K562 (cell line): ENCODE measurements around the gene CLTB. TPM values are rescaled to one million over a fixed set of nuclear protein-coding genes. Genes with fewer than 3 reads are reported as not detected.

Experiments
- ATAC-seq: fragments of 200-7000 bp; cut with Tn5 transposase; 3 replicates; pipeline ENCODE4 v1.9.1; 2020; ENCODE audit warnings: moderate library complexity
- BruUV-seq: library from RNA; stranded (reverse); fragments of 400-500 nt; replicated peaks from 2 replicates; lab custom pipeline; 2021; lab: Mats Ljungman, UMichigan
- CTCF ChIA-PET: fragments of 300-600 bp; formaldehyde crosslinking; extraction: SDS; loops from one replicate; lab custom pipeline; 2021; ENCODE audit warnings: low intra/inter-chr PET ratio; lab: Yijun Ruan, JAX
- POLR2A ChIA-PET: fragments of 300-600, 350-650 bp; sonication (Branson Sonifier 250); formaldehyde crosslinking; extraction: SDS; loops from one replicate; lab custom pipeline; 2021; ENCODE audit warnings: antibody characterized with exemption, inconsistent platforms; lab: Yijun Ruan, JAX
- DNase-seq, 4 experiments: peaks; one replicate each; pipeline versions ENCODE4 v3.0.0 to v3.0.0-alpha.2; 2011 to 2018; ENCODE audit warnings: low spot score in 3 of 4, mixed read lengths in 3 of 4; ENCODE audit errors: extremely low read depth in 1 of 4
- FAIRE-seq: peaks from 2 replicates; lab custom pipeline; 2011; peaks lifted over from hg19 to GRCh38; lab: Jason Lieb, UNC
- H2AFZ ChIP-seq: 2 replicates; pipeline ENCODE4 v1.6.0; 2011; ENCODE audit warnings: low read depth, low read length, control low read depth, inconsistent platforms
- H3K27ac ChIP-seq: fragments of 200-600 bp; 3 replicates; pipeline ENCODE4 v1.8.0; 2011; ENCODE audit warnings: low read depth, mild to moderate bottlenecking, control low read depth, inconsistent platforms, low read length, moderate library complexity, mixed read lengths; ENCODE audit errors: extremely low read depth
- H3K27me3 ChIP-seq, 2 experiments: fragments of 300-600 bp in 1 of 2; 2 replicates in 1 of 2; 3 replicates in 1 of 2; pipeline versions ENCODE4 v1.6.0 to v1.8.0; 2011; ENCODE audit warnings: inconsistent platforms in 2 of 2, low read length in 2 of 2, mild to moderate bottlenecking in 1 of 2, mixed read lengths in 1 of 2, moderate library complexity in 1 of 2; ENCODE audit not compliant: control insufficient read depth in 2 of 2, insufficient read depth in 2 of 2
- H3K36me3 ChIP-seq: fragments of 300-600 bp; 3 replicates; pipeline ENCODE4 v1.8.0; 2011; ENCODE audit warnings: mild to moderate bottlenecking, low read length, inconsistent platforms; ENCODE audit not compliant: control insufficient read depth, insufficient read depth
- H3K4me1 ChIP-seq, 2 experiments: fragments of 200-600 bp in 1 of 2; replicated peaks in 1 of 2; 2 replicates in 1 of 2; 3 replicates in 1 of 2; pipeline versions ENCODE4 v1.5.1 to v1.8.0; 2011; ENCODE audit warnings: inconsistent platforms in 2 of 2, low read length in 2 of 2, mild to moderate bottlenecking in 1 of 2, mixed read lengths in 1 of 2, moderate library complexity in 1 of 2; ENCODE audit not compliant: control insufficient read depth in 2 of 2, insufficient read depth in 2 of 2
- H3K4me2 ChIP-seq: 2 replicates; pipeline ENCODE4 v1.6.1; 2011; ENCODE audit warnings: low read length, control low read depth, inconsistent platforms, mixed read lengths; ENCODE audit not compliant: insufficient read depth
- H3K4me3 ChIP-seq: fragments of 200-600 bp; sonication (generic), shearing (Covaris generic); 2 replicates; pipeline ENCODE4 v1.5.1; 2016; ENCODE audit warnings: control low read depth, inconsistent platforms
- H3K79me2 ChIP-seq: fragments of 200-600 bp; 3 replicates; pipeline ENCODE4 v1.8.0; 2011; ENCODE audit warnings: low read length, inconsistent platforms; ENCODE audit not compliant: control insufficient read depth, insufficient read depth
- H3K9ac ChIP-seq, 2 experiments: 2 replicates each; pipeline versions ENCODE4 v1.6.0 to v1.6.1; 2011; ENCODE audit warnings: low read depth in 2 of 2, low read length in 2 of 2, control low read depth in 1 of 2, inconsistent platforms in 1 of 2, mild to moderate bottlenecking in 1 of 2, mixed read lengths in 1 of 2; ENCODE audit not compliant: insufficient read depth in 1 of 2
- H3K9me1 ChIP-seq: one replicate; pipeline ENCODE4 v1.6.0; 2011; ENCODE audit warnings: inconsistent platforms, mild to moderate bottlenecking, low read length, moderate library complexity; ENCODE audit not compliant: control insufficient read depth, insufficient read depth
- H3K9me3 ChIP-seq: replicated peaks from 2 replicates; pipeline ENCODE4 v1.5.1; 2011; ENCODE audit warnings: low read depth, low read length, inconsistent platforms; ENCODE audit not compliant: control insufficient read depth, insufficient read depth
- H4K20me1 ChIP-seq: replicated peaks from 2 replicates; pipeline ENCODE4 v1.6.1; 2011; ENCODE audit warnings: low read length, inconsistent platforms, mixed read lengths; ENCODE audit not compliant: control insufficient read depth, insufficient read depth
- ETV6 ChIP-seq, 3 experiments: fragments of 150-350 bp in 1 of 3; sonication (generic) in 1 of 3; formaldehyde crosslinking in 1 of 3; IDR thresholded peaks; 2 replicates each; pipeline versions ENCODE4 v1.6.1 to v1.8.0; 2014 to 2022; ENCODE audit warnings: borderline replicate concordance in 2 of 3, low read depth in 2 of 3, antibody characterized with exemption in 1 of 3, low read length in 1 of 3, mild to moderate bottlenecking in 1 of 3, missing genetic modification reagents in 1 of 3
- HDGF ChIP-seq: fragments of 450-650 bp; IDR thresholded peaks from 2 replicates; pipeline ENCODE4 v1.6.1; 2016
- KLF10 ChIP-seq: fragments of 250-450 bp; sonication (Bioruptor Pico); IDR thresholded peaks from 2 replicates; pipeline ENCODE4 v1.6.1; 2021; ENCODE audit warnings: matching md5 sums
- PHB ChIP-seq: fragments of 250-450 bp; sonication (Bioruptor Pico); IDR thresholded peaks from 2 replicates; pipeline ENCODE4 v1.5.0; 2021
- ZNF3 ChIP-seq: fragments of 250-450 bp; sonication (Bioruptor Pico); IDR thresholded peaks from 2 replicates; pipeline ENCODE4 v1.5.0; 2021; ENCODE audit warnings: mild to moderate bottlenecking, moderate library complexity
- WGBS: fragments of 100-300 bp; shearing (Covaris generic); methylation state at CpG from one replicate; pipeline ENCODE4 v1.1.6; 2016; ENCODE audit warnings: low coverage, mixed read lengths; ENCODE audit not compliant: insufficient coverage; ENCODE audit errors: missing lambda C conversion rate; 5-methylcytosine and 5-hydroxymethylcytosine counted together
- in situ Hi-C: fragments of 300-500 bp; cut with MboI; formaldehyde crosslinking; loops from 4 replicates; pipeline ENCODE4 v1.15.0; 2018; ENCODE audit warnings: inconsistent platforms, mixed read lengths
- intact Hi-C: fragments of 100-400 bp; cut with micrococcal nuclease; formaldehyde crosslinking; loops from 2 replicates; pipeline ENCODE4 v1.14.2; 2022
- polyA plus RNA-seq, 8 experiments: library from polyadenylated mRNA; depleted of rRNA in 4 of 8; stranded (reverse) in 5 of 8; unstranded in 3 of 8; fragments of >200 nt; fragmentation: Nextera tagmentation in 2 of 8; fragmentation: Illumina TruSeq in 1 of 8; extraction: Ambion mirVana in 2 of 8; extraction: Trizol in 1 of 8; gene quantifications; 2 replicates each; pipeline versions ENCODE4 v1.2.1 to v1.2.3, GENCODE V29; 2011 to 2014; ENCODE audit warnings: inconsistent platforms in 1 of 8, missing spikeins in 1 of 8
- total RNA-seq, 7 experiments: library from RNA; depleted of rRNA in 6 of 7; stranded (reverse); fragments of >200 nt in 6 of 7; fragmentation: Illumina TruSeq in 2 of 7; extraction: Trizol in 2 of 7; gene quantifications; 2 replicates each; pipeline versions ENCODE4 v1.2.1 to v1.2.3, GENCODE V29; 2011 to 2021; ENCODE audit warnings: low replicate concordance in 1 of 7
- TF ChIP-seq, protein P1 (sequence below), 2 experiments: IDR thresholded peaks; 2 replicates each; pipeline ENCODE4 v1.6.1; 2012; ENCODE audit warnings: improper control_type of control experiment in 2 of 2, low read depth in 2 of 2, low read length in 2 of 2, borderline replicate concordance in 1 of 2
- TF ChIP-seq, protein P2 (sequence below): fragments of 450-650 bp; IDR thresholded peaks from 2 replicates; pipeline ENCODE4 v1.6.1; 2017; ENCODE audit warnings: antibody characterized with exemption, mild to moderate bottlenecking
- TF ChIP-seq, protein P3 (sequence below): sonication (generic); formaldehyde crosslinking; IDR thresholded peaks from 2 replicates; pipeline ENCODE4 v1.8.0; 2023; ENCODE audit warnings: missing genetic modification reagents, mild to moderate bottlenecking, borderline replicate concordance

Gene CLTB
- total and polyA plus RNA-seq, 9 of the 15 experiments (the other 6 are each of a cell fraction or from before 2014, with no cell fraction given): 1.8 to 117 (median 39.0) TPM

DNA sequence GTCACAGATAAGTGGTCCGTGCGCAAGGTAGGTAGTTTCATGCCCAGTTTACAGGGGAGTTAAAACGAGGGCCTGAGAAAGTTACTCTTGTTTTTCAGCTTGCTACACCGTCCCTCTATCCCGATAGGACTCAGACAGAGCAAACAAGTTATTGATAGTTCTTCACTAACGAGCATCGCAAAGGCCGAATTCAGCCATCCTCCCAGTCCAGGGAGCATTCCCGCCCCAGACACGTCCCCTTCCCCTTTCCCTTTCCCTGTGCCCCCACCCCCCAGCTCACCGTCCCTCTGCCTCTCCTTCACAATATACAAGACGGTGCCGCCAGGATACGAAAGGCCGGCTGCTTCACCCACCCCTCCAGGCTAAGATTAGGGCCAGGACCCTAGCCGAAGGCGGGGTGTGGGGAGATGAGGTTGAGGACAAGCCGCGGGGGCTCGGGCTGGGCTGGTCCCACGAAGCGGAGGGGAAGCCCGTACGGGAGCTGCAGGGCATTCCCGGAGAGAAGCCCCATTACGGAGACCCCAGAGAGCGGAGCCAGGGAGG is 55.4 kb downstream of the CLTB start:
- H4K20me1 ChIP-seq: no peaks in the 10 kb centered on the region
- intact Hi-C loops: loop anchor here (1.0 kb wide), 1 partner anchor 27 kb away; the partner anchor contains the start of genes HIGD2A and NOP16
- FAIRE-seq: peak; percentile 44
- H3K27ac ChIP-seq: peak overlapping the region; percentile 75
- peaks cover 32% of the 10 kb centered on the region; the same call in 2 of the 3 replicates for H3K36me3 ChIP-seq
- peak overlapping the region; percentile 81 to 99 for H3K9ac ChIP-seq
- ChIA-PET POLR2A (interaction anchor here (0.6 to 3.7 kb wide), 10 partner anchors 9 to 1835 kb away, joined by 3 to 23 read pairs (median 4); partner anchors contain the start of gene CLTB), CTCF (no interaction called here)
- peak overlapping the region; percentile 98 for H3K4me2 ChIP-seq
- H3K9me3 ChIP-seq: no peaks in the 10 kb centered on the region
- TSS peak; percentile 75 for BruUV-seq
- peaks cover 9 to 15% of the 10 kb centered on the region in 2 experiments; a peak in 4 of 5 replicates for H3K4me1 ChIP-seq
- H3K9me1 ChIP-seq: no peaks in the 10 kb centered on the region
- peak overlapping the region; percentile 96 for H3K4me3 ChIP-seq
- DNase-seq: no peak
- in situ Hi-C loops: no loop called here
- peak overlapping the region; percentile 99 for H2AFZ ChIP-seq
- 1% methylated on average over 25 of the region's 27 CpGs for WGBS
- no peaks in the 10 kb centered on the region for H3K27me3 ChIP-seq
- H3K79me2 ChIP-seq: peaks cover 46% of the 10 kb centered on the region
- peak; percentile 60 for ATAC-seq
- TF ChIP-seq ETV6 (IDR thresholded peaks at IDR 0.05; ENCODE audit: borderline replicate concordance in 1 of 2, low read depth in 2 of 2, low read length in 1 of 2): no peak
- 0 out of 2 replicates have a peak, but pooled peaks have one; percentile 13 for TF ChIP-seq ETV6 (CRISPR knock-in tag; IDR thresholded peaks at IDR 0.05; ENCODE audit: borderline replicate concordance)
- TF ChIP-seq, protein P1, sequence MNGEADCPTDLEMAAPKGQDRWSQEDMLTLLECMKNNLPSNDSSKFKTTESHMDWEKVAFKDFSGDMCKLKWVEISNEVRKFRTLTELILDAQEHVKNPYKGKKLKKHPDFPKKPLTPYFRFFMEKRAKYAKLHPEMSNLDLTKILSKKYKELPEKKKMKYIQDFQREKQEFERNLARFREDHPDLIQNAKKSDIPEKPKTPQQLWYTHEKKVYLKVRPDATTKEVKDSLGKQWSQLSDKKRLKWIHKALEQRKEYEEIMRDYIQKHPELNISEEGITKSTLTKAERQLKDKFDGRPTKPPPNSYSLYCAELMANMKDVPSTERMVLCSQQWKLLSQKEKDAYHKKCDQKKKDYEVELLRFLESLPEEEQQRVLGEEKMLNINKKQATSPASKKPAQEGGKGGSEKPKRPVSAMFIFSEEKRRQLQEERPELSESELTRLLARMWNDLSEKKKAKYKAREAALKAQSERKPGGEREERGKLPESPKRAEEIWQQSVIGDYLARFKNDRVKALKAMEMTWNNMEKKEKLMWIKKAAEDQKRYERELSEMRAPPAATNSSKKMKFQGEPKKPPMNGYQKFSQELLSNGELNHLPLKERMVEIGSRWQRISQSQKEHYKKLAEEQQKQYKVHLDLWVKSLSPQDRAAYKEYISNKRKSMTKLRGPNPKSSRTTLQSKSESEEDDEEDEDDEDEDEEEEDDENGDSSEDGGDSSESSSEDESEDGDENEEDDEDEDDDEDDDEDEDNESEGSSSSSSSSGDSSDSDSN (IDR thresholded peaks at IDR 0.05; ENCODE audit: borderline replicate concordance in 1 of 2, low read depth in 2 of 2, low read length in 2 of 2): 0 out of 4 replicates have a peak, but pooled peaks of 1 of the 2 experiments have one; percentile 39
- no peak for TF ChIP-seq HDGF
- TF ChIP-seq, protein P2, sequence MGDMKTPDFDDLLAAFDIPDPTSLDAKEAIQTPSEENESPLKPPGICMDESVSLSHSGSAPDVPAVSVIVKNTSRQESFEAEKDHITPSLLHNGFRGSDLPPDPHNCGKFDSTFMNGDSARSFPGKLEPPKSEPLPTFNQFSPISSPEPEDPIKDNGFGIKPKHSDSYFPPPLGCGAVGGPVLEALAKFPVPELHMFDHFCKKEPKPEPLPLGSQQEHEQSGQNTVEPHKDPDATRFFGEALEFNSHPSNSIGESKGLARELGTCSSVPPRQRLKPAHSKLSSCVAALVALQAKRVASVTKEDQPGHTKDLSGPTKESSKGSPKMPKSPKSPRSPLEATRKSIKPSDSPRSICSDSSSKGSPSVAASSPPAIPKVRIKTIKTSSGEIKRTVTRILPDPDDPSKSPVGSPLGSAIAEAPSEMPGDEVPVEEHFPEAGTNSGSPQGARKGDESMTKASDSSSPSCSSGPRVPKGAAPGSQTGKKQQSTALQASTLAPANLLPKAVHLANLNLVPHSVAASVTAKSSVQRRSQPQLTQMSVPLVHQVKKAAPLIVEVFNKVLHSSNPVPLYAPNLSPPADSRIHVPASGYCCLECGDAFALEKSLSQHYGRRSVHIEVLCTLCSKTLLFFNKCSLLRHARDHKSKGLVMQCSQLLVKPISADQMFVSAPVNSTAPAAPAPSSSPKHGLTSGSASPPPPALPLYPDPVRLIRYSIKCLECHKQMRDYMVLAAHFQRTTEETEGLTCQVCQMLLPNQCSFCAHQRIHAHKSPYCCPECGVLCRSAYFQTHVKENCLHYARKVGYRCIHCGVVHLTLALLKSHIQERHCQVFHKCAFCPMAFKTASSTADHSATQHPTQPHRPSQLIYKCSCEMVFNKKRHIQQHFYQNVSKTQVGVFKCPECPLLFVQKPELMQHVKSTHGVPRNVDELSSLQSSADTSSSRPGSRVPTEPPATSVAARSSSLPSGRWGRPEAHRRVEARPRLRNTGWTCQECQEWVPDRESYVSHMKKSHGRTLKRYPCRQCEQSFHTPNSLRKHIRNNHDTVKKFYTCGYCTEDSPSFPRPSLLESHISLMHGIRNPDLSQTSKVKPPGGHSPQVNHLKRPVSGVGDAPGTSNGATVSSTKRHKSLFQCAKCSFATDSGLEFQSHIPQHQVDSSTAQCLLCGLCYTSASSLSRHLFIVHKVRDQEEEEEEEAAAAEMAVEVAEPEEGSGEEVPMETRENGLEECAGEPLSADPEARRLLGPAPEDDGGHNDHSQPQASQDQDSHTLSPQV: no peak
- TF ChIP-seq PHB (CRISPR knock-in tag): no peak
- no peak for TF ChIP-seq KLF10 (CRISPR knock-in tag)
- TF ChIP-seq ZNF3: no peak
- TF ChIP-seq, protein P3, sequence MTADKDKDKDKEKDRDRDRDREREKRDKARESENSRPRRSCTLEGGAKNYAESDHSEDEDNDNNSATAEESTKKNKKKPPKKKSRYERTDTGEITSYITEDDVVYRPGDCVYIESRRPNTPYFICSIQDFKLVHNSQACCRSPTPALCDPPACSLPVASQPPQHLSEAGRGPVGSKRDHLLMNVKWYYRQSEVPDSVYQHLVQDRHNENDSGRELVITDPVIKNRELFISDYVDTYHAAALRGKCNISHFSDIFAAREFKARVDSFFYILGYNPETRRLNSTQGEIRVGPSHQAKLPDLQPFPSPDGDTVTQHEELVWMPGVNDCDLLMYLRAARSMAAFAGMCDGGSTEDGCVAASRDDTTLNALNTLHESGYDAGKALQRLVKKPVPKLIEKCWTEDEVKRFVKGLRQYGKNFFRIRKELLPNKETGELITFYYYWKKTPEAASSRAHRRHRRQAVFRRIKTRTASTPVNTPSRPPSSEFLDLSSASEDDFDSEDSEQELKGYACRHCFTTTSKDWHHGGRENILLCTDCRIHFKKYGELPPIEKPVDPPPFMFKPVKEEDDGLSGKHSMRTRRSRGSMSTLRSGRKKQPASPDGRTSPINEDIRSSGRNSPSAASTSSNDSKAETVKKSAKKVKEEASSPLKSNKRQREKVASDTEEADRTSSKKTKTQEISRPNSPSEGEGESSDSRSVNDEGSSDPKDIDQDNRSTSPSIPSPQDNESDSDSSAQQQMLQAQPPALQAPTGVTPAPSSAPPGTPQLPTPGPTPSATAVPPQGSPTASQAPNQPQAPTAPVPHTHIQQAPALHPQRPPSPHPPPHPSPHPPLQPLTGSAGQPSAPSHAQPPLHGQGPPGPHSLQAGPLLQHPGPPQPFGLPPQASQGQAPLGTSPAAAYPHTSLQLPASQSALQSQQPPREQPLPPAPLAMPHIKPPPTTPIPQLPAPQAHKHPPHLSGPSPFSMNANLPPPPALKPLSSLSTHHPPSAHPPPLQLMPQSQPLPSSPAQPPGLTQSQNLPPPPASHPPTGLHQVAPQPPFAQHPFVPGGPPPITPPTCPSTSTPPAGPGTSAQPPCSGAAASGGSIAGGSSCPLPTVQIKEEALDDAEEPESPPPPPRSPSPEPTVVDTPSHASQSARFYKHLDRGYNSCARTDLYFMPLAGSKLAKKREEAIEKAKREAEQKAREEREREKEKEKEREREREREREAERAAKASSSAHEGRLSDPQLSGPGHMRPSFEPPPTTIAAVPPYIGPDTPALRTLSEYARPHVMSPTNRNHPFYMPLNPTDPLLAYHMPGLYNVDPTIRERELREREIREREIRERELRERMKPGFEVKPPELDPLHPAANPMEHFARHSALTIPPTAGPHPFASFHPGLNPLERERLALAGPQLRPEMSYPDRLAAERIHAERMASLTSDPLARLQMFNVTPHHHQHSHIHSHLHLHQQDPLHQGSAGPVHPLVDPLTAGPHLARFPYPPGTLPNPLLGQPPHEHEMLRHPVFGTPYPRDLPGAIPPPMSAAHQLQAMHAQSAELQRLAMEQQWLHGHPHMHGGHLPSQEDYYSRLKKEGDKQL (CRISPR knock-in tag): 0 out of 2 replicates have a peak, but pooled peaks have one; percentile 57
